Heart right ventricle (tissue), 16 donors: ENCODE results near the gene GUCY2F. TPM values are rescaled to one million over a fixed set of nuclear protein-coding genes. Genes with fewer than 3 reads are reported as not detected.

Experiments used
- ATAC-seq, 8 donors: fragments of 200-7000 bp; cut with Tn5 transposase; one replicate each; pipeline ENCODE4 v1.9.1; 2020; ENCODE audit warnings: mild to moderate bottlenecking in 8 of 8, moderate library complexity in 8 of 8, moderate number of reproducible peaks in 1 of 8
- DNase-seq, 2 donors: peaks; one replicate each; pipeline ENCODE4 v3.0.0-alpha.2; 2020
- H3K27ac ChIP-seq, 10 donors: fragments of 200-600 bp; sonication (generic) in 2 of 10; one replicate each; pipeline versions ENCODE4 v1.5.0 to v1.8.0; 2020 to 2022; ENCODE audit warnings: mild to moderate bottlenecking in 3 of 10
- H3K27me3 ChIP-seq, 7 donors: fragments of 200-600 bp; one replicate each; pipeline ENCODE4 v1.8.0; 2021 to 2022; ENCODE audit warnings: mild to moderate bottlenecking in 2 of 7
- H3K36me3 ChIP-seq, 9 donors: fragments of 200-600 bp; sonication (generic) in 1 of 9; one replicate each; pipeline versions ENCODE4 v1.5.0 to v1.8.0; 2020 to 2022; ENCODE audit warnings: mild to moderate bottlenecking in 2 of 9
- H3K4me1 ChIP-seq, 9 donors: fragments of 200-600 bp; sonication (generic) in 1 of 9; one replicate each; pipeline versions ENCODE4 v1.5.0 to v1.8.0; 2020 to 2022; ENCODE audit warnings: mild to moderate bottlenecking in 4 of 9
- H3K4me3 ChIP-seq, 10 donors: fragments of 200-600 bp; sonication (generic) in 2 of 10; one replicate each; pipeline versions ENCODE4 v1.5.0 to v1.8.0; 2020 to 2022; ENCODE audit warnings: mild to moderate bottlenecking in 7 of 10, moderate library complexity in 2 of 10
- H3K9me3 ChIP-seq, 11 donors: fragments of 200-600 bp in 10 of 11; sonication (generic) in 2 of 11; one replicate each; pipeline versions ENCODE4 v1.5.0 to v1.8.0; 2013 to 2022; ENCODE audit warnings: mild to moderate bottlenecking in 2 of 11, control low read depth in 1 of 11, moderate library complexity in 1 of 11
- WGBS, 2 donors: extraction: QIAGEN DNeasy Blood & Tissue Kit; methylation state at CpG; one replicate each; pipeline ENCODE4 v1.1.7; 2013; ENCODE audit warnings: inconsistent platforms in 1 of 2; 5-methylcytosine and 5-hydroxymethylcytosine counted together
- intact Hi-C, 10 donors: fragments of 100-400 bp; cut with DNase I; formaldehyde crosslinking; loops; one replicate each; pipeline versions ENCODE4 v1.11.1 to v1.14.2; 2022
- polyA plus RNA-seq, 2 donors: library from polyadenylated mRNA; stranded (reverse); fragments of 200-250 nt; gene quantifications; one replicate each; pipeline ENCODE4 v1.2.3, GENCODE V29; 2013
- total RNA-seq, 10 donors: library from RNA; stranded (reverse); fragmentation: NEBNext Ultra II Directional in 3 of 10; extraction: Animal tissue kit (Norgen Biotek cat#: 25700) in 3 of 10; gene quantifications; one replicate each; pipeline versions ENCODE4 v1.2.1 to v1.2.4, GENCODE V29; 2021 to 2023
- TF ChIP-seq, protein P1 (sequence below), 9 donors: fragments of 200-600 bp; sonication (generic) in 2 of 9; IDR thresholded peaks; one replicate each; pipeline versions ENCODE4 v1.5.0 to v1.8.0; 2021 to 2022; ENCODE audit warnings: antibody characterized with exemption in 9 of 9, mild to moderate bottlenecking in 5 of 9, moderate library complexity in 1 of 9
- donor health status: Arrhythmogenic right ventricular cardiomyopathy.
- donor health status: ischemic (EF 13 %, LVEDD 7.1; RV severe dilation, severe dysfunction).
- donor health status: healthy with polysubstance abuse.
- donor health status: DM: no; HTN: yes; CAD: no.
- donor health status: DM: no; HTN: no; CAD: no.
- donor health status: ischemic (EF 25% LVEDD 6.9; RV normal size, moderate dysfunction).
- donor health status: ischemic (EF 25% LVEDD 5.7; RV mildly dilated, moderate dysfunction).
- donor health status: healthy.
- donor health status: DM: yes; HTN: yes; CAD: no.
- donor health status: Ischemic cardiomyopathy.
- donor health status: ischemic (EF 35%, LVEDD 5.7; RV mildly dilated, moderate dysfunction).
- donor health status: nonischemic (EF 11% LVEDD 7.7; RV severe dilation, severe dysfunction).
- donor health status: DM: yes; HTN: yes; CAD: no.
- donor health status: PGD.
- donor health status: ischemic (EF 29% LVEDD 5.4; RV normal size, mild dysfunction).
- donor health status: nonischemic (EF 23%, LVEDD 6.1; RV moderate dilation, normal function).

The GUCY2F gene
- total and polyA plus RNA-seq, 12 donors, result not detected

DNA sequence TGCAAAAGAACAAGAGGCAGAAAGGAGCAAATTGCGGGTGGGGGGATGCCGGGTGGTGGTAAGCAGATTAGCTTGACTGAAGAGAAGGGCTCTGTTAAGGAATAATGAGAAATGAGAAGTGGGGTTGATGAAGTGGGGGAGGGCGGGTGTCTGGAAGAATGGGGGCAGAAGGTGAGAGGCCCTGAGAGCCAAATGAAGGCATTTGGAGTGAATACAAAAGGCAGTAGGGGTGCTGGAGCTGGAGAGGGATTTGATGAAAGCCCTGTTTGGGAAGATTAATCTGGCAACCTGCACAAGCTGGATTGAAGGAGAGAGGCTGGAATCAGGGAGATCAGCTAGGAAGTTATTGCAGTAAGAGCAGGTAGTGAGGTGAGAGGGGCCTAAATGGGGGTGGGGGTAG is 82.1 kb downstream of the GUCY2F start:
- intact Hi-C loops, result no loop called here
- H3K27ac ChIP-seq, result no peak overlapping the region
- DNase-seq (no peak), ATAC-seq (no peak)
- no peak overlapping the region for H3K4me3 ChIP-seq
- no peaks in the 10 kb centered on the region for H3K9me3 ChIP-seq
- H3K4me1 ChIP-seq, result no peaks in the 10 kb centered on the region
- peaks cover 0 to 72% (median 0%) of the 10 kb centered on the region in 7 donors for H3K27me3 ChIP-seq
- WGBS, 2 donors, result 40 to 45% methylated on average over 3 of the region's 3 CpGs
- no peaks in the 10 kb centered on the region for H3K36me3 ChIP-seq
- TF ChIP-seq, protein P1, sequence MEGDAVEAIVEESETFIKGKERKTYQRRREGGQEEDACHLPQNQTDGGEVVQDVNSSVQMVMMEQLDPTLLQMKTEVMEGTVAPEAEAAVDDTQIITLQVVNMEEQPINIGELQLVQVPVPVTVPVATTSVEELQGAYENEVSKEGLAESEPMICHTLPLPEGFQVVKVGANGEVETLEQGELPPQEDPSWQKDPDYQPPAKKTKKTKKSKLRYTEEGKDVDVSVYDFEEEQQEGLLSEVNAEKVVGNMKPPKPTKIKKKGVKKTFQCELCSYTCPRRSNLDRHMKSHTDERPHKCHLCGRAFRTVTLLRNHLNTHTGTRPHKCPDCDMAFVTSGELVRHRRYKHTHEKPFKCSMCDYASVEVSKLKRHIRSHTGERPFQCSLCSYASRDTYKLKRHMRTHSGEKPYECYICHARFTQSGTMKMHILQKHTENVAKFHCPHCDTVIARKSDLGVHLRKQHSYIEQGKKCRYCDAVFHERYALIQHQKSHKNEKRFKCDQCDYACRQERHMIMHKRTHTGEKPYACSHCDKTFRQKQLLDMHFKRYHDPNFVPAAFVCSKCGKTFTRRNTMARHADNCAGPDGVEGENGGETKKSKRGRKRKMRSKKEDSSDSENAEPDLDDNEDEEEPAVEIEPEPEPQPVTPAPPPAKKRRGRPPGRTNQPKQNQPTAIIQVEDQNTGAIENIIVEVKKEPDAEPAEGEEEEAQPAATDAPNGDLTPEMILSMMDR (IDR thresholded peaks at IDR 0.05), result no peak

DNA sequence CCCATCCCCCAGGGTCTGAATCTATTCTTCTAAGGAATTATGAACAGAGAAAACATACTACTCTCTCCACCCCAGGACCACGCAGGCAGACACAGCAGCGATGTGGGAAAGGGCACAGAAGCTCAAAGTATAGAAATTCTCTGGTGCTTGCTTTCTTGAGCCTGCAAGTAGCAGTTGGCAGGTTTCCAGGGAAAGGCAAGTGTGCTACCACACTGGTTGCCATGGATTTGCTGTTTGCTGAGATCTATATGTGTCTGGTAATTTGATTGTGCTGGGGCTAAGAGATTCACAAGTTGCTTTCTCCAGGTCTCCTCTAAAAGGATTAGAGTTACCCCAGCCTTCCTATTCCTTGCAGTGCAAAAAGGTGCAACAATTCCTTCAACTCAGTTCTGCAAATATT is 83.1 kb downstream of the GUCY2F start:
- Histone ChIP-seq H3K4me1 (no peaks in the 10 kb centered on the region), H3K27me3 (peaks cover 0 to 72% (median 0%) of the 10 kb centered on the region in 7 donors), H3K36me3 (no peaks in the 10 kb centered on the region), H3K4me3 (no peak overlapping the region), H3K9me3 (no peaks in the 10 kb centered on the region), H3K27ac (no peak overlapping the region)
- intact Hi-C loops, result no loop called here
- no peak for DNase-seq
- TF ChIP-seq, protein P1 (IDR thresholded peaks at IDR 0.05), result no peak
- ATAC-seq, result no peak
- 69 to 82% methylated on average over 2 of the region's 2 CpGs for WGBS, 2 donors

DNA sequence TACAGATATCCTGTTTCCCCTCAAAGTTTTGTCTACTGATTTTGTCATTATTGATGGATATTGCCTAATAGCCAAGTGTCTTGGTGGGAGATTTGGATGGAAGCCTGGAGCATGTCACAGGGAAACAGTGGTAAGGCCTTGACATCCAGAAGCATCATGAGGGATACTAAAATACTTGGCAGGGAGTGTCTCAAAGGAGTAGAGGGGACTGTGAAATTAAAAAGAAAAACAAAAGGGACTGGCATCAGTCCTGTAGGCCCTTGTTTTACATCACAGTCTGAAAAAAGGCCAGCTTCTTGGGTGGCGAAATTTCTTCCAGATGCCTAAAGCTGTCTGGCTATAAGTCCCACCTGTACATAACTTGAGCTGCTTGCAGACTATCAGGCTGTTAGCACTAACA is 83.8 kb downstream of the GUCY2F start:
- ATAC-seq, result no peak
- Histone ChIP-seq H3K27me3 (peaks cover 0 to 72% (median 0%) of the 10 kb centered on the region in 7 donors), H3K27ac (no peak overlapping the region), H3K36me3 (no peaks in the 10 kb centered on the region), H3K4me1 (no peaks in the 10 kb centered on the region), H3K4me3 (no peak overlapping the region), H3K9me3 (no peaks in the 10 kb centered on the region)
- TF ChIP-seq, protein P1 (IDR thresholded peaks at IDR 0.05), result no peak
- 88 to 90% methylated on average over 1 of the region's 1 CpG for WGBS, 2 donors
- intact Hi-C loops, result no loop called here
- no peak for DNase-seq

DNA sequence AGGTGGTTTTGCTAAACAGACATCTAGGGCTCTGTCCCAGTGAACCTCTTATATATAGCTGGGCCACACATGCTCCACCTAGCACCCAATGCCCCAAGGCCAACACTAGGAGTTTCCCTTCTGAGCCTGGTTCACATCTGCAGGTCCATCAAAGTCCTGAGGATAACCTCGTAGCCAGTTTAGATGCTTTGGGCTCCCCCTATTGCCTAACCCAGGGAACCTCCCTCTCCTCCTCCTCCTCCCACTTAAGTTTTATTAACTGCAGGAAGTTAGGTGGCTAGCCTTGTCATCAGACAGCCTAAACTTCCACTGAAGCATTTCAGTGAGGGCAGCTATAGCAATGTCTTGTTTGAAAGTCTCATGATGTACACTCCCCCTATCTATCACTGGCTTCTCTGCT is 88.0 kb downstream of the GUCY2F start:
- DNase-seq, result no peak
- TF ChIP-seq, protein P1 (IDR thresholded peaks at IDR 0.05), result no peak
- H3K4me1 ChIP-seq, result no peaks in the 10 kb centered on the region
- H3K36me3 ChIP-seq, result no peaks in the 10 kb centered on the region
- ATAC-seq, result no peak
- peaks cover 0 to 80% (median 0%) of the 10 kb centered on the region in 7 donors for H3K27me3 ChIP-seq
- no peak overlapping the region for H3K4me3 ChIP-seq
- 8 to 9% methylated on average over 1 of the region's 1 CpG for WGBS, 2 donors
- intact Hi-C loops, result no loop called here
- H3K27ac ChIP-seq, result no peak overlapping the region
- H3K9me3 ChIP-seq, result no peaks in the 10 kb centered on the region
